ENCODE results near the gene LRRC8D.

DNA sequence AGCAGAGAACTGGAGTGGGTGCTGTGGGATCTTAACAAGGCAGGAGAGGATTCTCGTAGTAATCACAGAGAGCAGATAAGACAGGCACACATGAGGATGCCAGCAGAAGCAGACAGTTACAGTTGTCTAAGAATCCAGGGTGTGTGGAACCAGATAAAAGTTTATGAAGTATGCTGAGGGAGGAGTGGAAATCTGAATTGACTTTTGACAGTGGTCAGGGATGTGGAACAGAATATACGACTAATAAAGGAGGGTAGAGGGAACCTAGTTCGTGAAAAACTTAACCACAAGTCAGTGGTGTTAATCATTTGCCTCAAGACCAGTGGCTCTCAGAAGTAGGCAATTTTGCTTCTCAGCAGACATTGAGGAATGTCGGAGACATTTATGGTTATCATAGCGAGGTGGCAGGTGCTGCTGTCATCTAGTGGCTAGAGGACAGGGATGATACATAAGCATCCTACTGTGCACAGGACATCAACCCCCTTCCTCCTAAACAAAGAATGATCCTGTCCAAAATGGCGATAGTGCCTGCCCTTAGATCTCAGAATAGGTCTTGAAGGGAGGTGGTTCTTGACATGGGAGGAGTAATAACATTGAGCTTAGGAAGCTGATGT is 3.0 kb downstream of the LRRC8D start:
- TF ChIP-seq, protein P1, sequence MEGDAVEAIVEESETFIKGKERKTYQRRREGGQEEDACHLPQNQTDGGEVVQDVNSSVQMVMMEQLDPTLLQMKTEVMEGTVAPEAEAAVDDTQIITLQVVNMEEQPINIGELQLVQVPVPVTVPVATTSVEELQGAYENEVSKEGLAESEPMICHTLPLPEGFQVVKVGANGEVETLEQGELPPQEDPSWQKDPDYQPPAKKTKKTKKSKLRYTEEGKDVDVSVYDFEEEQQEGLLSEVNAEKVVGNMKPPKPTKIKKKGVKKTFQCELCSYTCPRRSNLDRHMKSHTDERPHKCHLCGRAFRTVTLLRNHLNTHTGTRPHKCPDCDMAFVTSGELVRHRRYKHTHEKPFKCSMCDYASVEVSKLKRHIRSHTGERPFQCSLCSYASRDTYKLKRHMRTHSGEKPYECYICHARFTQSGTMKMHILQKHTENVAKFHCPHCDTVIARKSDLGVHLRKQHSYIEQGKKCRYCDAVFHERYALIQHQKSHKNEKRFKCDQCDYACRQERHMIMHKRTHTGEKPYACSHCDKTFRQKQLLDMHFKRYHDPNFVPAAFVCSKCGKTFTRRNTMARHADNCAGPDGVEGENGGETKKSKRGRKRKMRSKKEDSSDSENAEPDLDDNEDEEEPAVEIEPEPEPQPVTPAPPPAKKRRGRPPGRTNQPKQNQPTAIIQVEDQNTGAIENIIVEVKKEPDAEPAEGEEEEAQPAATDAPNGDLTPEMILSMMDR (conservative IDR thresholded peaks at IDR 0.05): no peak
- no peak for TF ChIP-seq ZFX (IDR thresholded peaks at IDR 0.05)
